ENCODE data around the gene RIMS4.

- TF ChIP-seq AGO1 (IDR thresholded peaks at IDR 0.05; ENCODE audit: low read depth, low read length, poor library complexity, severe bottlenecking): no peak
- TF ChIP-seq SUZ12 (IDR thresholded peaks at IDR 0.05; ENCODE audit: low read depth, low read length): no peak
- no peak for TF ChIP-seq SOX6 (IDR thresholded peaks at IDR 0.05)
- TF ChIP-seq SOX6 (CRISPR knock-in tag; IDR thresholded peaks at IDR 0.05): no peak
- TF ChIP-seq HMGXB4 (CRISPR knock-in tag; IDR thresholded peaks at IDR 0.05; ENCODE audit: borderline replicate concordance in 1 of 2, low read depth in 1 of 2): no peak
- no peak for TF ChIP-seq ARHGAP35 (CRISPR knock-in tag; IDR thresholded peaks at IDR 0.05; ENCODE audit: borderline replicate concordance)
- TF ChIP-seq JUND (CRISPR knock-in tag; IDR thresholded peaks at IDR 0.05): no peak
- no peak for TF ChIP-seq AFF4 (CRISPR knock-in tag; IDR thresholded peaks at IDR 0.05)
- no peak for TF ChIP-seq SP2 (CRISPR knock-in tag; IDR thresholded peaks at IDR 0.05)
Measured at GRCh38 chr20:44717986-44718385, 92.4 kb downstream of the RIMS4 start.
